Measurements from ENCODE around the gene LRRC63.

LRRC63 gene

DNA sequence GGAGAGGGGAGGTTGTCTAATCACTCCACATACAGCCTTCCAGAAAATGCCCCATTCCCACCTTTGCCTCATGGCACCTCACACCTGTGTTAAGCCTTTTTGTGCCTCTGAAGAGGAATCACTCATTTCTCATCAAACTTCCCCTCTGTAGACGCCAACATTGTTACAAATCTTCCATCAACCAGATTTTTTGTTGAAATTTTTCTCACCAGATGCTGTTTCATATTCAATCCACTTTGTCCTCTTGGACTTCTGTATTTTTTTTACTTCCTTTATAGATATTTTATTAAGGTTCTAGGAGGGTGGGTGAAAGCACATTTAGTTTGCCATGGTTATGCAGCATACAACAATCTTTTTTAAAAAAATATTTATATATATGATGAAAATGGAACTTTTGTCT, 101.3 kb downstream of the LRRC63 start:
- TF ChIP-seq, protein P1, sequence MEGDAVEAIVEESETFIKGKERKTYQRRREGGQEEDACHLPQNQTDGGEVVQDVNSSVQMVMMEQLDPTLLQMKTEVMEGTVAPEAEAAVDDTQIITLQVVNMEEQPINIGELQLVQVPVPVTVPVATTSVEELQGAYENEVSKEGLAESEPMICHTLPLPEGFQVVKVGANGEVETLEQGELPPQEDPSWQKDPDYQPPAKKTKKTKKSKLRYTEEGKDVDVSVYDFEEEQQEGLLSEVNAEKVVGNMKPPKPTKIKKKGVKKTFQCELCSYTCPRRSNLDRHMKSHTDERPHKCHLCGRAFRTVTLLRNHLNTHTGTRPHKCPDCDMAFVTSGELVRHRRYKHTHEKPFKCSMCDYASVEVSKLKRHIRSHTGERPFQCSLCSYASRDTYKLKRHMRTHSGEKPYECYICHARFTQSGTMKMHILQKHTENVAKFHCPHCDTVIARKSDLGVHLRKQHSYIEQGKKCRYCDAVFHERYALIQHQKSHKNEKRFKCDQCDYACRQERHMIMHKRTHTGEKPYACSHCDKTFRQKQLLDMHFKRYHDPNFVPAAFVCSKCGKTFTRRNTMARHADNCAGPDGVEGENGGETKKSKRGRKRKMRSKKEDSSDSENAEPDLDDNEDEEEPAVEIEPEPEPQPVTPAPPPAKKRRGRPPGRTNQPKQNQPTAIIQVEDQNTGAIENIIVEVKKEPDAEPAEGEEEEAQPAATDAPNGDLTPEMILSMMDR (IDR thresholded peaks at IDR 0.05; ENCODE audit: extremely low read depth, insufficient read depth, missing control alignments), result no peak
- DNase-seq (ENCODE audit: low spot score), result no peak
- in situ Hi-C loops (cut with MboI; ENCODE audit: low pct_unique_long_range_greater_than_20kb, low sequenced_read_pairs, unreplicated experiment), result no loop called here

- DNase-seq (ENCODE audit: low spot score), result no peak
- in situ Hi-C loops (cut with MboI; ENCODE audit: low pct_unique_long_range_greater_than_20kb, low sequenced_read_pairs, unreplicated experiment), result no loop called here
- TF ChIP-seq, protein P1 (IDR thresholded peaks at IDR 0.05; ENCODE audit: extremely low read depth, insufficient read depth, missing control alignments), result no peak
Measured at GRCh38 chr13:46313432-46314257, 101.9 kb downstream of the LRRC63 start.

DNA sequence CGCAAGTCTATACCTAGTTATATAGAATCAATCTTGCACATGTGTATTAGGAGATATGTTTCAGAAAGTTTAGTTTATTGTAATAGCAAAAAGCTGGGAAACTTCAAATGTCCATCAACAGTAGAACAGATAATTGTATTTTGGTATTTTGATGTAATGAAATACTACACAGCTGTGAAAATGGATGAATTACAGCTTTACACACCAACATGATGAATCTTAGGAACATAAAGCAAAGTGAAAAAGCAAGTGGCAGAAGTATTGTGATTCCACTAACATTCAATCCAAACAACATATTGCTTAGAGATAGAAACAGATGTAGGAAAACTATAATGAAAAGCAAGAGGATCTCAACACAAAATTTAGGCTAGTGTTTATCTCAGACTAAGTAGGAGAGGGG, 102.9 kb downstream of the LRRC63 start:
- DNase-seq (ENCODE audit: low spot score), result no peak
- in situ Hi-C loops (cut with MboI; ENCODE audit: low pct_unique_long_range_greater_than_20kb, low sequenced_read_pairs, unreplicated experiment), result no loop called here

GRCh38 chr13:46315036-46315435, 103.3 kb downstream of the LRRC63 start:
- in situ Hi-C loops (cut with MboI; ENCODE audit: low pct_unique_long_range_greater_than_20kb, low sequenced_read_pairs, unreplicated experiment), result no loop called here
- no peak for DNase-seq (ENCODE audit: low spot score)
- TF ChIP-seq, protein P1 (IDR thresholded peaks at IDR 0.05; ENCODE audit: extremely low read depth, insufficient read depth, missing control alignments), result no peak

More for the DNA sequence above, 102.9 kb downstream of the LRRC63 start:
- TF ChIP-seq, protein P1 (IDR thresholded peaks at IDR 0.05; ENCODE audit: extremely low read depth, insufficient read depth, missing control alignments), result no peak

- in situ Hi-C loops (cut with MboI; ENCODE audit: low pct_unique_long_range_greater_than_20kb, low sequenced_read_pairs, unreplicated experiment), result no loop called here
- DNase-seq (ENCODE audit: low spot score), result no peak
- TF ChIP-seq, protein P1 (IDR thresholded peaks at IDR 0.05; ENCODE audit: extremely low read depth, insufficient read depth, missing control alignments), result no peak
Measured at GRCh38 chr13:46315491-46316075, 103.9 kb downstream of the LRRC63 start.

DNA sequence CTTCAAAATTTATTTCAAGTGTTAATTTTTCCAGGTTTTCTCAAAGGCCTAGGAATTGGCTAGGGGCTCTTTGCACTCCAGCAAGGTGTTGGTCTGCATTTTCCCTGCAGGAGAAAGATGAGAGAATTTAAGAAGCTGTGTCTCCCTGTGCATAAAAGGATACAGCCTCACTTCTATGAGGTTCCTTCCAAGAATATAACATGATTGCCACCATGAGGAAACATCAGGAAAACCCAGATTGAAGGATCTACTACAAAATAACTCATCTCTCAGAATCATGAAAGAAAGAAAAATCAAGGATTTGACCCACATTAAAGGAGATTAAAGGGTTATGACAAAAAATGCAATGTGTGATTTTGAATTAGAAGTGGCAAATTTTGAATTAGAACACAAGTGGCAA, 105.4 kb downstream of the LRRC63 start:
- in situ Hi-C loops (cut with MboI; ENCODE audit: low pct_unique_long_range_greater_than_20kb, low sequenced_read_pairs, unreplicated experiment), result no loop called here
- DNase-seq (ENCODE audit: low spot score), result no peak
- TF ChIP-seq, protein P1 (IDR thresholded peaks at IDR 0.05; ENCODE audit: extremely low read depth, insufficient read depth, missing control alignments), result no peak
